ENCODE results near the gene CISD3. TPM values are rescaled to one million over a fixed set of nuclear protein-coding genes. Genes with fewer than 3 reads are reported as not detected.

Gene CISD3
- total and polyA plus RNA-seq, 2 experiments from 2014 or later, result 7.2 to 44.6 TPM

DNA sequence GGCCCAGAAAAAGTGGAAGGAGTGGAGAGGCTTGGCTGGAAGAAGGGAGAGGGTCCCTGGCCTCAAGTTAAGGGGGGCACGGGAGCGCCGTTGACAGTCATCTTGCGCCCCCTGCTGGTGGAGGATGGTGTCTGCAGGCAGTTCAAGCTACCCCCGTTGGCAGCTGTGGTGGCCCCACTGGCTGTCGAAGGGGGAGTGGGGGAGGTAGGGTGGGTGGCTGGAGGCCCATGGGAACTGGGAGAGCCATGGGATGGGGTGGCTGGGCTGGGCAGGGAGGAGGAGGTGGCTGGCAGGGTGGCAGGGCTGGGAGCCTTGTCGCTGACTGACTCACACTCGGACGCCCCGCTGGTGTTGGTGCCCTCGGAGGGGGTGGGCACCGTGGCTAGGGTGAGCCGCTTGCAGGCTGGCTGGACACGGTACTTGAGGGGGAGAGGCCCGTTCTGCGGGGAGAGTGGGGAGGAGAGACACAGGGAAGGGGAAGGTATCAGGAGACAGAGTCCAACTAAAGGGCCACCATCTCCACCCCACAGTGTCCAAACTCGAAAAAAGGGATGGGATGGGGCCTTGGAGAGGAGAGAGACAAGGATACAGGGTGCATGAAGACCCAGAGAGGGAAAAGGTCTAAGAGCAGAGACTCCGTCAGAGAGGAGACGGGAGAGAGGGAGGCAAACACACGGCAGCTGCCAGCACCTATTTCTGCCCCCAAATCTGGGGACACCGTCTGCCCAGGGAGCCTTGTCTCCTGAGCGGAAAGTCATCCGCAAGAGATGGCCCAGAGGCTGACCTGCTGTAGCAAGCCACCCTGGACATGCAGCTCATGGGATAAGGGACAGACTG lies 5.2 kb downstream of the CISD3 start:
- Histone ChIP-seq H3K9me3 (ENCODE audit: low read depth) (no peaks in the 10 kb centered on the region), H3K27me3 (replicated peaks; ENCODE audit: insufficient read depth) (no peaks in the 10 kb centered on the region), H3K9ac (no peak overlapping the region), H2AFZ (no peak overlapping the region), H3F3A (ENCODE audit: insufficient read depth) (peaks cover 21% of the 10 kb centered on the region; the same call in 1 of the 2 replicates), H3K27ac (no peak overlapping the region), H3K9me2 (ENCODE audit: insufficient read depth) (no peaks in the 10 kb centered on the region), H3K4me2 (ENCODE audit: unreplicated experiment) (no peak overlapping the region), H3K79me2 (ENCODE audit: insufficient read depth) (peaks cover 30% of the 10 kb centered on the region), H3K36me3 (ENCODE audit: low read depth) (peaks cover 9% of the 10 kb centered on the region; the same call in 1 of the 2 replicates), H4K20me1 (ENCODE audit: insufficient read depth) (no peaks in the 10 kb centered on the region), H3K4me3 (no peak overlapping the region), H3K4me1 (ENCODE audit: insufficient read depth) (peaks cover 17% of the 10 kb centered on the region; the same call in 1 of the 2 replicates)
- WGBS, 2 experiments (ENCODE audit: low coverage in 1 of 2, low lambda C conversion rate in 2 of 2, missing lambda C conversion rate in 2 of 2), result 40 to 44% methylated on average over 16 to 23 of the region's 23 CpGs
- in situ Hi-C loops (cut with MboI), result no loop called here
- peak; percentile 50 for DNase-seq
- TF ChIP-seq EZH2 (IDR thresholded peaks at IDR 0.05; ENCODE audit: insufficient read depth, poor library complexity, severe bottlenecking) (no peak), EZH2phosphoT487 (IDR thresholded peaks at IDR 0.05; ENCODE audit: insufficient read depth, low read depth) (no peak)

DNA sequence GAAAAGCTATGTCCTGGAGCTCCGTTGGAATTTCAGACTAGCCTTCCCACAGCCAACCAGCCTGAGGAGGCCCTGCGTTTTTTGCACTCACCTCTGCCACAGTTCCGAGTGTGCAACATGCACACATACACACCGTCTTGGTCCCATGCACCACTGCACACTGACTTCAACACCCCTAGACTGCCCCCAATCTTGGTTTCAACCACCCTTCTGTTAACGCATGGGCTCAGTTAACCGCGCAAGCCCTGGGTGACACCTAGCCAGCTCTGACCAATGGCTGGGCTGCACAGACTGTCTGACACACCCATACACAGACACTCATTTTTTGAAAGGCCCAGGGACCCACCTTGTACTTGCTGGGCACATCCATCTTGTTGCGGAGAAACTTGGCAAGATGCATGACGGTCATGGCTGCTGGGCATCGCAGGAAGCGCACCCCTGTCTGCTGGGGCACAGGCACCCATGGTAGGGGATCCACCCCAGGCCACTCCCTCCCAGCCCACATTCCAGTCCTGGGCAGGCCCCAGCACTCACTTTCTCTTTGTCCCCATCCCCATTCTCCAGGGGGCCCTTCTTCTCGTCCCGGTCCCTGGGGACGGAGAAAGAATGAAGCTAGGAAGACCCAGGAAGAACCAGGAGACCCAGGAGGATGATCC lies 8.0 kb downstream of the CISD3 start:
- Histone ChIP-seq H3F3A (ENCODE audit: insufficient read depth) (peaks cover 29% of the 10 kb centered on the region; the same call in 1 of the 2 replicates), H3K27me3 (replicated peaks; ENCODE audit: insufficient read depth) (no peaks in the 10 kb centered on the region), H3K9ac (no peak overlapping the region), H3K4me3 (no peak overlapping the region), H3K4me1 (ENCODE audit: insufficient read depth) (peaks cover 15% of the 10 kb centered on the region), H3K79me2 (ENCODE audit: insufficient read depth) (peaks cover 48% of the 10 kb centered on the region), H3K9me2 (ENCODE audit: insufficient read depth) (no peaks in the 10 kb centered on the region), H3K27ac (no peak overlapping the region), H3K36me3 (ENCODE audit: low read depth) (peaks cover 9% of the 10 kb centered on the region; the same call in 1 of the 2 replicates), H3K4me2 (ENCODE audit: unreplicated experiment) (no peak overlapping the region), H3K9me3 (ENCODE audit: low read depth) (no peaks in the 10 kb centered on the region), H2AFZ (no peak overlapping the region), H4K20me1 (ENCODE audit: insufficient read depth) (no peaks in the 10 kb centered on the region)
- in situ Hi-C loops (cut with MboI), result no loop called here
- no peak for DNase-seq
- WGBS, 2 experiments (ENCODE audit: low coverage in 1 of 2, low lambda C conversion rate in 2 of 2, missing lambda C conversion rate in 2 of 2), result 95 to 96% methylated on average over 14 of the region's 14 CpGs
- no peak for TF ChIP-seq EZH2 (IDR thresholded peaks at IDR 0.05; ENCODE audit: insufficient read depth, poor library complexity, severe bottlenecking)
- no peak for TF ChIP-seq EZH2phosphoT487 (IDR thresholded peaks at IDR 0.05; ENCODE audit: insufficient read depth, low read depth)

DNA sequence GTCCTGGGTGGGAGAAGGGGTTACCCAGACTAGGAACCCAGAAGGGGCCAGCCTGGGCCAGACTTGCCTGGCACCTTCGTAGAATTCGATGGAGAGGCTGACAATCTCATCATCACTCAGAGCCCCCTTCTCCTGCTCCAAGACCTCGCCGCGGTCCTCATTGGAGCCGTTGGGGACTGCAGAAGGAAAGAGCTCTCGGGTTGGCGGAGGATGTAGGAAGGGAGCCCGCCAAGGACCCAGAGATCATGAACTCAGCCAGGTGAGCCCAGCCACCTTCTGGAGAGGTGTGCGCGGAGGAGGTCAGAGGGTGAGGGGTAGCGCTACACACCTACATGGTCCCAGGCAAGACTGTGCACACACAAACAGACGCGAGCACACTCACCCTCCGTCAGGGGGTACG lies 8.5 kb downstream of the CISD3 start:
- H3K9me3 ChIP-seq (ENCODE audit: low read depth), result no peaks in the 10 kb centered on the region
- no peak overlapping the region for H3K4me2 ChIP-seq (ENCODE audit: unreplicated experiment)
- peaks cover 15% of the 10 kb centered on the region for H3K4me1 ChIP-seq (ENCODE audit: insufficient read depth)
- H3K9ac ChIP-seq, result no peak overlapping the region
- no peaks in the 10 kb centered on the region for H4K20me1 ChIP-seq (ENCODE audit: insufficient read depth)
- no peak overlapping the region for H3K27ac ChIP-seq
- 98% methylated on average over 16 of the region's 16 CpGs for WGBS, 2 experiments (ENCODE audit: low coverage in 1 of 2, low lambda C conversion rate in 2 of 2, missing lambda C conversion rate in 2 of 2)
- DNase-seq, result no peak
- no peak overlapping the region for H2AFZ ChIP-seq
- H3K79me2 ChIP-seq (ENCODE audit: insufficient read depth), result peaks cover 54% of the 10 kb centered on the region
- no peak for TF ChIP-seq EZH2 (IDR thresholded peaks at IDR 0.05; ENCODE audit: insufficient read depth, poor library complexity, severe bottlenecking)
- TF ChIP-seq EZH2phosphoT487 (IDR thresholded peaks at IDR 0.05; ENCODE audit: insufficient read depth, low read depth), result no peak
- H3K36me3 ChIP-seq (ENCODE audit: low read depth), result peaks cover 9% of the 10 kb centered on the region; the same call in 1 of the 2 replicates
- H3K27me3 ChIP-seq (replicated peaks; ENCODE audit: insufficient read depth), result no peaks in the 10 kb centered on the region
- in situ Hi-C loops (cut with MboI), result no loop called here
- H3K4me3 ChIP-seq, result no peak overlapping the region
- peaks cover 29% of the 10 kb centered on the region; the same call in 1 of the 2 replicates for H3F3A ChIP-seq (ENCODE audit: insufficient read depth)
- H3K9me2 ChIP-seq (ENCODE audit: insufficient read depth), result no peaks in the 10 kb centered on the region

DNA sequence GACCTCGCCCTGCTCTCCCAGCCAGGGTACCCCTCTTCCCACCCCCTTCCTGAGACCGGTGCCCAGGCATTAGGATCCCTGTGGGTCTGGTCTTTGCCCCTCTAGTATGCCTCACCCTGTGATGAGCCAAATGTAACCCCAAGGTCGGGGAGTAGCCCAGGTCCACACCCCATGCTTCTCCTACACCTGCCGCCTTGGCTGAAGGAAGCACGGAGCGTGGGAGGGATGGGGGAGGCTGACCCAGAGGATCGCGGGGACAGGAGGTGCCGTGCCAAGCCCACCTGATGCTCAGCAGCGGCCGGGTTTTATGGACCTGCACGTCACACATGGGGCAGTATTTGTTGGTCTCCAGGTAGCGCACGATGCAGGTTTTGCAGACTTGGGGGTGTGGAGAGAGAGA lies 9.2 kb downstream of the CISD3 start:
- 96% methylated on average over 14 of the region's 14 CpGs for WGBS, 2 experiments (ENCODE audit: low coverage in 1 of 2, low lambda C conversion rate in 2 of 2, missing lambda C conversion rate in 2 of 2)
- no peak overlapping the region for H3K4me2 ChIP-seq (ENCODE audit: unreplicated experiment)
- no peak for DNase-seq
- no peak for TF ChIP-seq EZH2phosphoT487 (IDR thresholded peaks at IDR 0.05; ENCODE audit: insufficient read depth, low read depth)
- no peak for TF ChIP-seq EZH2 (IDR thresholded peaks at IDR 0.05; ENCODE audit: insufficient read depth, poor library complexity, severe bottlenecking)
- H3K9ac ChIP-seq, result no peak overlapping the region
- no peak overlapping the region for H2AFZ ChIP-seq
- no peak overlapping the region for H3K4me3 ChIP-seq
- no peaks in the 10 kb centered on the region for H3K9me3 ChIP-seq (ENCODE audit: low read depth)
- H3F3A ChIP-seq (ENCODE audit: insufficient read depth), result peaks cover 24% of the 10 kb centered on the region; the same call in 1 of the 2 replicates
- peaks cover 15% of the 10 kb centered on the region for H3K4me1 ChIP-seq (ENCODE audit: insufficient read depth)
- H3K79me2 ChIP-seq (ENCODE audit: insufficient read depth), result peaks cover 60% of the 10 kb centered on the region
- in situ Hi-C loops (cut with MboI), result no loop called here
- no peaks in the 10 kb centered on the region for H3K9me2 ChIP-seq (ENCODE audit: insufficient read depth)
- H4K20me1 ChIP-seq (ENCODE audit: insufficient read depth), result no peaks in the 10 kb centered on the region
- no peaks in the 10 kb centered on the region for H3K27me3 ChIP-seq (replicated peaks; ENCODE audit: insufficient read depth)
- H3K36me3 ChIP-seq (ENCODE audit: low read depth), result peaks cover 9% of the 10 kb centered on the region; the same call in 1 of the 2 replicates
- H3K27ac ChIP-seq, result no peak overlapping the region

All from GM23248 (cell line).